CD4-positive, alpha-beta memory T cell (primary cell): Measurements from ENCODE around the gene TDRD15. TPM values are rescaled to one million over a fixed set of nuclear protein-coding genes. Genes with fewer than 3 reads are reported as not detected.

ENCODE experiments used
- CTCF ChIA-PET: fragments of 350-600 bp; sonication (Branson Sonifier 250); formaldehyde crosslinking; loops from one replicate; lab custom pipeline; 2021; ENCODE audit warnings: inconsistent platforms; ENCODE audit not compliant: partially characterized antibody; lab: Charles Lee
- POLR2A ChIA-PET: fragments of 350-600 bp; sonication (Branson Sonifier 250); formaldehyde crosslinking; loops from one replicate; lab custom pipeline; 2021; ENCODE audit not compliant: partially characterized antibody; lab: Charles Lee
- DNase-seq, 5 donors: peaks; one replicate each; pipeline versions ENCODE4 v3.0.0 to v3.0.0-alpha.2; 2020 to 2022; ENCODE audit warnings: mixed read lengths in 1 of 5
- H3K27ac ChIP-seq: one replicate; pipeline ENCODE4 v1.7.0; 2013; ENCODE audit warnings: low read depth, low read length
- H3K27me3 ChIP-seq: 2 replicates; pipeline ENCODE4 v1.7.0; 2013; ENCODE audit warnings: mild to moderate bottlenecking, low read length, moderate library complexity; ENCODE audit not compliant: insufficient read depth
- H3K36me3 ChIP-seq: 2 replicates; pipeline ENCODE4 v1.7.0; 2013; ENCODE audit warnings: mild to moderate bottlenecking, low read length, moderate library complexity; ENCODE audit not compliant: insufficient read depth
- H3K4me1 ChIP-seq: 2 replicates; pipeline ENCODE4 v1.7.0; 2013; ENCODE audit warnings: mild to moderate bottlenecking, low read length, moderate library complexity; ENCODE audit not compliant: insufficient read depth
- H3K4me3 ChIP-seq, 2 donors: one replicate each; pipeline ENCODE4 v1.7.0; 2013; ENCODE audit warnings: low read length in 2 of 2, mild to moderate bottlenecking in 1 of 2
- H3K9me3 ChIP-seq, 2 donors: one replicate each; pipeline ENCODE4 v1.7.0; 2013; ENCODE audit warnings: low read length in 2 of 2, control low read depth in 1 of 2; ENCODE audit not compliant: control insufficient read depth in 1 of 2
- H3K27ac Mint-ChIP-seq, 7 donors: one replicate each; pipeline ENCODE4 v1.8.0; 2020 to 2021; ENCODE audit warnings: mixed read lengths in 7 of 7, mild to moderate bottlenecking in 6 of 7, inconsistent platforms in 3 of 7, moderate library complexity in 3 of 7
- H3K27me3 Mint-ChIP-seq, 2 donors: one replicate each; pipeline ENCODE4 v1.8.0; 2020 to 2021; ENCODE audit warnings: mixed read lengths in 2 of 2
- H3K36me3 Mint-ChIP-seq, 2 donors: one replicate each; pipeline ENCODE4 v1.8.0; 2020 to 2021; ENCODE audit warnings: mixed read lengths in 2 of 2, inconsistent platforms in 1 of 2, mild to moderate bottlenecking in 1 of 2
- H3K4me1 Mint-ChIP-seq, 4 donors: one replicate each; pipeline ENCODE4 v1.8.0; 2020 to 2021; ENCODE audit warnings: mixed read lengths in 4 of 4, mild to moderate bottlenecking in 1 of 4
- H3K4me3 Mint-ChIP-seq, 8 donors: one replicate each; pipeline ENCODE4 v1.8.0; 2020 to 2021; ENCODE audit warnings: mixed read lengths in 8 of 8, mild to moderate bottlenecking in 7 of 8, moderate library complexity in 6 of 8, inconsistent platforms in 3 of 8
- H3K9me3 Mint-ChIP-seq, 8 donors: one replicate each; pipeline ENCODE4 v1.8.0; 2020 to 2021; ENCODE audit warnings: mixed read lengths in 8 of 8, mild to moderate bottlenecking in 5 of 8, inconsistent platforms in 3 of 8, moderate library complexity in 1 of 8
- intact Hi-C: fragments of 100-400 bp; cut with micrococcal nuclease; formaldehyde crosslinking; loops from one replicate; pipeline ENCODE4 v1.15.1; 2023
- polyA plus RNA-seq, 2 donors: library from polyadenylated mRNA; unstranded; fragments of 300-500 nt; fragmentation: Illumina TruSeq; gene quantifications; one replicate each; pipeline ENCODE4 v1.2.3, GENCODE V29; 2021
- total RNA-seq, 2 experiments: library from RNA; stranded (reverse); gene quantifications; one replicate each; pipeline ENCODE4 v1.2.3, GENCODE V29; 2021

TDRD15 gene
- total and polyA plus RNA-seq, 4 experiments from 2014 or later = 0.03 to 0.06 (median 0.06) TPM; not detected in 1

DNA sequence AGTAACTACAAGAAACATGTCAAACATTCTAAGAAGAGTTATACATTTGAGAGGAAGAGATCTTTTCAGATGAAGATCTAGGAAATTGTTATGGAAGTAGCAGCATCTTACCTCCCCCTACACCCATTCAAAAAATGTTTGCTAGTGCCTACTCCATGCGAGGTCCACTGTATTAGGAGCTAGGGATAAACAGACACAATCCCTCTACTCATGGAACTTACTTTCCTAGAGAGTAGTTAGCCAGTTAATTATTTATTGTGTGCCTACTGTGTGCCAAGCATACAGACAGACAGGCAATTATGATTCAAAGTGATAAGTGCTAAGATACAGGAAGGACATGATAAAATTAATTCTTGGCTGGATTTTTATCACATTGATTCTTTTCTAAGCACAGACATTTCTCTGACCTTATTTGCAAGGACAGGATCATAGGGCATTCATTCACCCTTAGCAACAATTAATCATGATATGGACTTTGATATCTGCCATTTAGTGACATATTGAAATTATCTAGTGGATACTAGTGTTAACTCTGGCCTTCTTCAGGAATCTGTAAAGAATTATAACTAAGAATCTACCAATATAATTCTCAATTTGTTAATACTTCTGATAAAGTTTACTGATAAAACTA lies 19.6 kb upstream of the TDRD15 start:
- no peak overlapping the region for H3K4me3 ChIP-seq
- POLR2A ChIA-PET = no interaction called here
- Mint-ChIP-seq H3K27me3 (peaks cover 2 to 5% of the 10 kb centered on the region in 2 donors), H3K4me1 (no peaks in the 10 kb centered on the region), H3K36me3 (no peaks in the 10 kb centered on the region), H3K27ac (no peak overlapping the region), H3K4me3 (no peak overlapping the region), H3K9me3 (no peaks in the 10 kb centered on the region)
- no peak overlapping the region for H3K27ac ChIP-seq
- no peaks in the 10 kb centered on the region for H3K36me3 ChIP-seq
- H3K9me3 ChIP-seq = no peaks in the 10 kb centered on the region
- intact Hi-C loops = no loop called here
- no peak for DNase-seq
- no peaks in the 10 kb centered on the region for H3K4me1 ChIP-seq
- H3K27me3 ChIP-seq = no peaks in the 10 kb centered on the region
- CTCF ChIA-PET = no interaction called here

DNA sequence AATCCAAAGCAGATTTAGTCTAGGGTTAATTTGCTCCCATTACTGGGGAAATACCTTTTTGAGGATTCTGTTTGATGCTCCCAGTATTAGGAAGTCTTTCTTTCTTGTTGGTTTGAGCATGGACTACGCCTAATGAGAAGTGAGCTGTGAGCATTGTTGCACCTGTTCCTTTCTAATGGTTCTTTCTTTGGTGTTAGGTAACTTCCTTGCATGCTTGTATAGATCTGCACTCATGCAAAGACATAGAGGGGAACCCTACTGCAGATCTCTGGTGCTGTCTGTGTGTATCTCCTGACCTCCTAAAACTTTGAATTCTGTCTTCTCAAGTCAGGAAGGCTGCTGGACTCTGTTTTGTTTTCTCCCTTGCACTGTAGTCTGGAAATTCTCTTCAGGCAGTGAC lies 12.8 kb upstream of the TDRD15 start:
- ChIA-PET POLR2A (no interaction called here), CTCF (no interaction called here)
- H3K36me3 ChIP-seq = no peaks in the 10 kb centered on the region

DNA sequence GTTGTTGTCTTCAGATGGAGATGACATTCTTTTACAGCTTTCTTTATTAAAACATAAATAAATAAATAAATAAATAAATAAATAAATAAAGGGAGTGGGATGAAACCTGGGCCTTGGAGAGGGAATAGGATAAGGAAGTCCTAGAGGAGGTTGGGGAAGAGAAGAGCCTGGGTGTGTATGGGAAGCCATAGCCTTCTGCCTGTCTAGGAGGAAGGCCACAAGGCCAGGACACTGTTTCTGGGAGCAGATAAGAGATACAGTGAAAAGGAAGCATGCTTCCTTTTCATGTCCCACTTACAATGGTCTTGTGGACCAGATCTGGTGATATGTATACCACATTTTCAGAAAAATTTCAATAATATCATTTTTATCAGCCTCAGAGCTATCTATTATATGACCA lies 6.1 kb upstream of the TDRD15 start:
- CTCF ChIA-PET = interaction anchor here (1.2 kb wide), 1 partner anchor 456 kb away, joined by 4 read pairs; no protein-coding TSS in a partner anchor
- Mint-ChIP-seq H3K4me3 (no peak overlapping the region), H3K9me3 (peaks cover 0 to 2% (median 0%) of the 10 kb centered on the region in 8 donors), H3K27me3 (peaks cover 3 to 11% of the 10 kb centered on the region in 2 donors), H3K27ac (no peak overlapping the region), H3K4me1 (no peaks in the 10 kb centered on the region), H3K36me3 (no peaks in the 10 kb centered on the region)
- Histone ChIP-seq H3K9me3 (no peaks in the 10 kb centered on the region), H3K4me3 (no peak overlapping the region), H3K4me1 (no peaks in the 10 kb centered on the region), H3K27me3 (no peaks in the 10 kb centered on the region), H3K36me3 (no peaks in the 10 kb centered on the region), H3K27ac (no peak overlapping the region)
- intact Hi-C loops = loop anchor here (2.0 to 5.0 kb wide), 2 partner anchors 75 to 455 kb away; no protein-coding TSS in a partner anchor
- POLR2A ChIA-PET = no interaction called here
- no peak for DNase-seq

More for the DNA sequence above, 12.8 kb upstream of the TDRD15 start:
- no peaks in the 10 kb centered on the region for H3K9me3 ChIP-seq
- no peaks in the 10 kb centered on the region for H3K4me1 ChIP-seq
- H3K27ac ChIP-seq = no peak overlapping the region
- Mint-ChIP-seq H3K27me3 (peaks cover 3 to 7% of the 10 kb centered on the region in 2 donors), H3K9me3 (no peaks in the 10 kb centered on the region), H3K4me1 (no peaks in the 10 kb centered on the region), H3K27ac (no peak overlapping the region), H3K36me3 (no peaks in the 10 kb centered on the region), H3K4me3 (no peak overlapping the region)
- no peak overlapping the region for H3K4me3 ChIP-seq
- intact Hi-C loops = no loop called here
- H3K27me3 ChIP-seq = no peaks in the 10 kb centered on the region
- no peak for DNase-seq

DNA sequence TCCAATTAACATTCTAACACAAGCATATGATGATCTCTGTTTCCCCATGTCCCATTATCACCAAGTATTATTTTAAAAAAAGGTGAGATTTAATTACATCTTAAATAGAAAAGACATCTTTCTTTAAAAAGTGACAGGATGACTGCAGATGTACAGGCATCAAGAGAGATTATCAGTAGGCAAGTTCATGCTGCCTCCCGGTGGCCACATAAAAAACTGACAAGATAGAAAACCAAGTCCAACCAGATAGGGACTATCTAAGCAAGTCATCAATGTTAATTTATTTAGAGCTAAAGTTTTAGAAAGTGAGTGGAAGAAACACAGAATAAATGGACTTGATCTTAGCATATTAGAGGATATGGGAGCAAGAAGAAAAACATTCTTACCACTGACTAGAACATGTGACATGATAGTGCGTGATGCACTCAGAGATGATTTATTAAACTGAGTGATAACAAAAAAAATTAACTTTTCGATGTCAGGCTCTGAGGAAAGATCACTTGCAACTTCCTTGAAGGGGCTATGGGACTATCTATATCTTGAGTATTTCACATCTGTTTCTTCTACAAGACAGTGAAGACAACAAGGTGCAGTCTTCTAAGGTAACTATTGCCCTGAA lies 5.4 kb upstream of the TDRD15 start:
- POLR2A ChIA-PET = no interaction called here
- no peak overlapping the region for H3K4me3 Mint-ChIP-seq
- no peak overlapping the region for H3K27ac ChIP-seq
- no peak overlapping the region for H3K27ac Mint-ChIP-seq
- H3K36me3 ChIP-seq = no peaks in the 10 kb centered on the region
- CTCF ChIA-PET = no interaction called here
- no peaks in the 10 kb centered on the region for H3K27me3 ChIP-seq
- DNase-seq = peak in 2 of 5 donors; percentile 2
- peaks cover 2 to 9% of the 10 kb centered on the region in 2 donors for H3K27me3 Mint-ChIP-seq
- H3K4me1 ChIP-seq = no peaks in the 10 kb centered on the region
- H3K4me3 ChIP-seq = no peak overlapping the region
- no peaks in the 10 kb centered on the region for H3K9me3 ChIP-seq
- intact Hi-C loops = loop anchor here (2.0 to 5.0 kb wide), 2 partner anchors 76 to 456 kb away; no protein-coding TSS in a partner anchor
- peaks cover 0 to 2% (median 0%) of the 10 kb centered on the region in 8 donors for H3K9me3 Mint-ChIP-seq
- H3K36me3 Mint-ChIP-seq = no peaks in the 10 kb centered on the region
- H3K4me1 Mint-ChIP-seq = no peaks in the 10 kb centered on the region

DNA sequence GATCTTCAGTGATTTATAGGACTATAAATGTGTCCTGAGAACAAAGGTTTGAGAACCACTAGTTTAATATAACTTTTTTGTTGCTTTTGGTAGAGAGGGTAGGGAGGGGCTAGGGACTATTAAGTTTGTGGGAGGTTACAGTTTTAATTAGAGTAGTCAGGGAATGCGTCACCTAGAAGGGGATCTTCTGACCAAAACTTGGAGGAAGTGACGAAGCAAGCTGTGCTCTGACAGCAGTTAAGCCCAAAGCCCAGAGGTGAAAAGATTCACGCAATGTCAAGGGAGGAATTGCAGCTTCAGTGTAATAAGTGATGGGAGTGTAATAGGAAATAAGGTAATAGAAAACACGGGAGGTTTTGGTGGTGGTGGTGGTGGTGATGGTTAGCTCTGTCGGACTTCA lies 8.1 kb downstream of the TDRD15 start:
- Mint-ChIP-seq H3K9me3 (no peaks in the 10 kb centered on the region), H3K4me1 (no peaks in the 10 kb centered on the region), H3K36me3 (no peaks in the 10 kb centered on the region), H3K4me3 (no peak overlapping the region), H3K27ac (no peak overlapping the region), H3K27me3 (peaks cover 0 to 4% of the 10 kb centered on the region in 2 donors)
- no peaks in the 10 kb centered on the region for H3K36me3 ChIP-seq
- no peaks in the 10 kb centered on the region for H3K27me3 ChIP-seq
- ChIA-PET CTCF (no interaction called here), POLR2A (no interaction called here)
- H3K4me1 ChIP-seq = no peaks in the 10 kb centered on the region
- intact Hi-C loops = no loop called here
- no peak overlapping the region for H3K4me3 ChIP-seq
- DNase-seq = no peak
- no peaks in the 10 kb centered on the region for H3K9me3 ChIP-seq
- H3K27ac ChIP-seq = no peak overlapping the region

DNA sequence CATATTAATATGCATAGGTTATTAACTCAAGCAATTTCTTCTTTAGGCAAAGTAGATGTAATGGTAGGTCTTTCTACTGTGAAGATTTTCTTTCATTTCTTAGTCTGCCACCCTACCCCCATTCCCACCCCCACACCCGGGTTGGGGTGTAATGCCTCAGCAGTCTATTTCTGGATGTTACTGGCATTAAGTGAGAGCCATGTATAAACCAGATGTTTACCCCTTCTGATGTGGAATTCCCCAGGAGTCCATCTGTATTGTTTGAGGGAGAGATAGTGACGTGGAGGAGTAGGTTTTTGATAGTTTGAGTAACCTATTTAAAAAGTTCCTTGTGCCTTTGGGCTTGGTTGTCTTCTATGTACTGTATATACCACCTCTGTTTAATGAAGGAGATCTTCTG lies 11.8 kb downstream of the TDRD15 start:
- POLR2A ChIA-PET = no interaction called here
- Mint-ChIP-seq H3K27me3 (peaks cover 0 to 4% of the 10 kb centered on the region in 2 donors), H3K4me1 (no peaks in the 10 kb centered on the region), H3K4me3 (no peak overlapping the region), H3K27ac (no peak overlapping the region), H3K9me3 (peaks cover 0 to 4% (median 0%) of the 10 kb centered on the region in 8 donors), H3K36me3 (no peaks in the 10 kb centered on the region)
- H3K4me1 ChIP-seq = no peaks in the 10 kb centered on the region
- CTCF ChIA-PET = no interaction called here
- DNase-seq = no peak
- no peaks in the 10 kb centered on the region for H3K36me3 ChIP-seq
- no peaks in the 10 kb centered on the region for H3K27me3 ChIP-seq
- intact Hi-C loops = no loop called here
- H3K27ac ChIP-seq = no peak overlapping the region
- H3K9me3 ChIP-seq = no peaks in the 10 kb centered on the region
- H3K4me3 ChIP-seq = no peak overlapping the region

DNA sequence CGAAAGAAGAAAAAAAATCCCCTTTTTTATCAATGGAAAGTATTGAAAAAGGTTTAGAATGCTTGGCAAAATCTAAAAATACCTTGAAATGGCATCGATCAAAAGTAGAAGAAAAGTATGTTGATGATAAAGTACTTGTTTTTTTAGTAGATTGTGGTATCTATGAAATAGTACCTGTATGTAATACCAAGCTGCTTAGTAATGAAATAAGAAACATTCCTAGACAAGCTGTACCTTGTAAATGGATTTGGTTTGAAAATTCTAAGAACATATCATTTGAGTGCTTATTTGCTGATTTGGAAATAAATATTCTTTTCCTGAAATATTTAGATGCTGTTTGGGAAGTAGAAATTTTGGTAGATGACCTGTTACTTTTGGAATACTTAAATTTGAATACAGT lies 18.4 kb downstream of the TDRD15 start:
- Mint-ChIP-seq H3K27ac (no peak overlapping the region), H3K27me3 (no peaks in the 10 kb centered on the region), H3K4me1 (no peaks in the 10 kb centered on the region), H3K36me3 (no peaks in the 10 kb centered on the region), H3K9me3 (peaks cover 0 to 4% (median 0%) of the 10 kb centered on the region in 8 donors), H3K4me3 (no peak overlapping the region)
- Histone ChIP-seq H3K36me3 (no peaks in the 10 kb centered on the region), H3K27me3 (no peaks in the 10 kb centered on the region), H3K4me3 (no peak overlapping the region), H3K27ac (no peak overlapping the region), H3K9me3 (no peaks in the 10 kb centered on the region), H3K4me1 (no peaks in the 10 kb centered on the region)
- no peak for DNase-seq
- intact Hi-C loops = no loop called here
- ChIA-PET CTCF (no interaction called here), POLR2A (no interaction called here)
